Measurements from ENCODE around the gene SLC25A39.

SLC25A39 gene

DNA sequence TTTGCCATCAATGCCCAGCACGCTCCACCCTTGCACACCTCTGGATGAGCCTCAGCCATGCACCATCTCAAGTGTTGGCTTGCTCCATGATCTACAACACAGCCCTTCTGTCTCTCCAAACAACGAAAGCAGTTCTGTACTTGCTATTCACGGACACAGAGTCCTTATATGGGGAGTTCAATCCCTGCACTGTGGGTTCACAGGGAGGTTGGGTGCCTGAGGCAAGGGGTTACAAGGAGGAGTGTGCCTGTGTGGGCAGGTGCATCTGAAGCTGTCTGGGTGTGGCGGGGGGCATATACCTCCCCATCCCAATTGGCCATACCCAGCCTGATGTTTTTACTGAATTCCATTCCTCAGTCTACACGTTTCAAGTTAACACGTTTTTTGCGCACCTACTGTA, 10.6 kb downstream of the SLC25A39 start:
- DNase-seq (ENCODE audit: low read depth) = no peak
- no peak overlapping the region for H3K4me3 ChIP-seq (ENCODE audit: low read length)
- TF ChIP-seq, protein P1, sequence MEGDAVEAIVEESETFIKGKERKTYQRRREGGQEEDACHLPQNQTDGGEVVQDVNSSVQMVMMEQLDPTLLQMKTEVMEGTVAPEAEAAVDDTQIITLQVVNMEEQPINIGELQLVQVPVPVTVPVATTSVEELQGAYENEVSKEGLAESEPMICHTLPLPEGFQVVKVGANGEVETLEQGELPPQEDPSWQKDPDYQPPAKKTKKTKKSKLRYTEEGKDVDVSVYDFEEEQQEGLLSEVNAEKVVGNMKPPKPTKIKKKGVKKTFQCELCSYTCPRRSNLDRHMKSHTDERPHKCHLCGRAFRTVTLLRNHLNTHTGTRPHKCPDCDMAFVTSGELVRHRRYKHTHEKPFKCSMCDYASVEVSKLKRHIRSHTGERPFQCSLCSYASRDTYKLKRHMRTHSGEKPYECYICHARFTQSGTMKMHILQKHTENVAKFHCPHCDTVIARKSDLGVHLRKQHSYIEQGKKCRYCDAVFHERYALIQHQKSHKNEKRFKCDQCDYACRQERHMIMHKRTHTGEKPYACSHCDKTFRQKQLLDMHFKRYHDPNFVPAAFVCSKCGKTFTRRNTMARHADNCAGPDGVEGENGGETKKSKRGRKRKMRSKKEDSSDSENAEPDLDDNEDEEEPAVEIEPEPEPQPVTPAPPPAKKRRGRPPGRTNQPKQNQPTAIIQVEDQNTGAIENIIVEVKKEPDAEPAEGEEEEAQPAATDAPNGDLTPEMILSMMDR (conservative IDR thresholded peaks at IDR 0.05; ENCODE audit: low read depth, low read length) = no peak

DNA sequence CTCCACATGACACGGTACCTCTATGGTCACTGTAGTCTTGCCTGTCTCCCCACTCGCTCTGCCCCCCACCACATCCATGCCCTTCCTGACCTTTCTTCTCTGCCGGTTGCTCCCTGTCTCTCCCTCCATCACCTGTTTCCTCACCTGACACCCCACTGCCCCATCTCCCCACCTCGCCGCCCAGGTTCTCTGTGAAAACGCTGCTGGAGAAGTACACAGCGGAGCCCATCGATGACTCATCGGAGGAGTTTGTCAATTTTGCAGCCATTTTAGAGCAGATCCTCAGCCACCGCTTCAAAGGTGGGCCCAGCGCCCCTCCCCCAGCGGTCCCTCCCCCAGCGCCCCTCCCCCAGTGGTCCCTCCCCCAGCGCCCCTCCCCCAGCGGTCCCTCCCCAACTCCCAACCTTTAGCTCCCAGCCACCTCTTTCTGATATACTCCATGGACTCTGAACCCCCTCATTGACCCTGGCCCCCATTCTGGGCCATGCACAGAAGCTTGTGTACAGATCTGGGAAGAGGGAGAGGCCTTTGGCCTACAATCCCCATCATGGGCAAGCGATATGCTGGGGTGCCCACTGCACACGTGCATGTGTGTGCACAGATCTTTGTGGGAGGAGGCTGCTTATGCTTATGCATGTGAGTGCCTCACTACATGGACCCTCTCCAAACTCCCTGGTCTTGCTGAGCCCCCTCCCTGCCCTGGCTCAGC, 12.1 kb downstream of the SLC25A39 start:
- no peak for DNase-seq (ENCODE audit: low read depth)
- H3K4me3 ChIP-seq (ENCODE audit: low read length) = no peak overlapping the region
- TF ChIP-seq, protein P1 (conservative IDR thresholded peaks at IDR 0.05; ENCODE audit: low read depth, low read length) = no peak

DNA sequence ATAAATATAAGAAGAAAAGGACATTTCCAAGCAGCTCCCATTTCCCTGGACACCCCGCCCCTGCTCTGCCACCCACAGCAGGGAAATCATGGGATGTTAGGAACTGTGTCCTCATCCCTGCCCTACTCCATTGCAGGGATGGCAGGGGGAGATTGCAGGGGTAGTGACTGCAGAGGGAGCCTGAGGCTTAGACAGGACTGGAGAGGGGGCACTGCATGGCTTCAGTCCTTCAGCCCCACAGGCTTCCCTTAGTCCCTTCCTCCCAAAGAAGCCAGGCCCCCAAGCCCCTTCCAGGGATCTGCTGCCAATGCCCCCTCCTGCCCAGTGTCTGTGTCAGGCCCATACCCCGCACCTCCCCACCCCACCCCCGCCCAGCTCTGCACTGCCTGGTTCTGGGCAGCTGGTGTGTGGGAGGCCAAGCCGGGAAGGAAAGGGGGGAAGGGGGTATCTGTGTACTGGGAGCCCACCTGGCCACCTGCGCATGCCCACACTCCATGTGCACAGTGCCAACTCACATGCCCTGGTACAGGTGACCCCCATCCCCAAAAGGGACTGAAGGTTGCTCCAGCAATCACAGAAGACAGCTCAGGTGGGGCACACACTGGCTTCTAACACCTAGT, 13.0 kb downstream of the SLC25A39 start:
- TF ChIP-seq, protein P1 (conservative IDR thresholded peaks at IDR 0.05; ENCODE audit: low read depth, low read length) = no peak
- H3K4me3 ChIP-seq (ENCODE audit: low read length) = no peak overlapping the region
- DNase-seq (ENCODE audit: low read depth) = no peak

DNA sequence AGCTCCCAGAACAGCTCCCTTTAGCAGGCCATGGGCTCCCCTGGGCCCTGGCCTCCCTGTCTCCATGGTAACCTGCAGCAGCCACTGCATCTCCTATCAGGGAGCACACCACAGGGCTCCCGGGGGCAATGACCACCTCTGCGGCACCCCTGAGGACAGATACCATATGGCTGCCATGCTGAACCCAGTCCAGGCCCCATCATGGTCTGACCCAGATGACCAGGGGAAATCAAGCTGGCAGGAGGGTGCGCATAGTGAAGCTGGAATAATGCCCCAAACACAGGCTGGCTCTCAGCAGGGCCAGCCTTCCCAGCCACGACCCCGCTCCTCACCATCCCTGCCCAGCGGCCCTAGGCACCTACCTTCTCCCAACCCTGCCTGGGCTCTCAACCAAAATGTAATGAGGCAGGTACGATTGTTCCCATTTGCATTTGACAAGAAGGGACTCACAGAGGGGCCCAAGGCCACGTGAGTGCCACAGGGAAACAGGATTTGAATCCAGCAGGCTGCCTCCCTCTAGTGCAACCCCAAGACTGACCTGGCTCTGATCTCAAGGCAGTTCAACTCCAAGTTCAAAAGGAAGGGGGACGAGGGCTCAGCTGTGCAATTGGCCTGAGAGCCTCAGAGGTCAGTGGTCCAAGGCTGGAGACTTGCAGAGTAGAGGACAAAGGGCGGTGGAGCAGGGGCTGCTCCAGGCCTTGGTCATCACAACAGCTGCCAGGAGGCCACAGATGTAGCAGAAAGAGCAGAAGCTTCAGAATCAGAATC, 13.8 kb downstream of the SLC25A39 start:
- TF ChIP-seq, protein P1 (conservative IDR thresholded peaks at IDR 0.05; ENCODE audit: low read depth, low read length) = no peak
- no peak for DNase-seq (ENCODE audit: low read depth)
- H3K4me3 ChIP-seq (ENCODE audit: low read length) = no peak overlapping the region

DNA sequence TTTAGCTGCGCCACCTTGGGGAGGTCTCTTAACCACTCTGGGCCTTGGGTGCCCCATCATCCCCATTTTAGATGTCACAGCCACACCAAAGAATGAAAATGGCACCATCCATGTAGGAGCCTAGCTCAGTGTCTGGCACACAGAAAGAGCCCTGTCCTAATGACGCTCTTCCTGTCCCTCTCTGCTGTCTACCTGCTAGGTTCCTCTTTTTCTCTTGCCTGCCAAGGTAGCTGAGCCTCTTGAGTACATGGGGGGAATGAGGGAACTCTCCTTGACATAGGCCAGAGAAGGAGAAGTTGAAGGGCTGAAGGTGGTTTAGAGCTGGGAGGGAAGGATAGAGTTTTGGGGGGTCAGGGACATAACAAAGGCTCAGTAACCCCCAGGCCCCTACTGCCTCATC, 14.4 kb downstream of the SLC25A39 start:
- H3K4me3 ChIP-seq (ENCODE audit: low read length) = no peak overlapping the region
- TF ChIP-seq, protein P1 (conservative IDR thresholded peaks at IDR 0.05; ENCODE audit: low read depth, low read length) = no peak
- DNase-seq (ENCODE audit: low read depth) = no peak

DNA sequence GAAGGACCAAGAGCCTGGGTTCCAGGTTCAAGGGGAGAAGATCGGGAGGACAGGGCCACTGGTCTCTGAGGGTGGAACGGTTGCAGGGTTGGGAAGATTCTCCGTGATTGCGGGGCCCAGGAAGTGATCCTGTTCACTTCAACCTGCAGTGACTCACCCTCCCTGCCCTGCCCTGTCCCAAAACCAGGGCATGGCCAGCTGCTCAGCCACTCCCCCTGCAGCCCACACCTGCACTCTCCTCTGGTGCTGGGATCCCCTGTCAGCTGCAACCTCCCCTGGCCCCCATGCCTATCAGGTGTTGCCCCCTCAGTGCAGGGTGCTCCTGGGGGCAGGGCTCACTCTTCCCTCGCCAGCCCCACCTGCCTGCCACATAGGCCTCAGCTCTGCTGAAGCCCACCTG, 15.2 kb downstream of the SLC25A39 start:
- no peak overlapping the region for H3K4me3 ChIP-seq (ENCODE audit: low read length)
- TF ChIP-seq, protein P1 (conservative IDR thresholded peaks at IDR 0.05; ENCODE audit: low read depth, low read length) = no peak
- no peak for DNase-seq (ENCODE audit: low read depth)
